ENCODE data around the gene PCTP.
A peak's percentile ranks its signal among the peaks of the same experiment; 100 is the strongest.

PCTP gene

DNA sequence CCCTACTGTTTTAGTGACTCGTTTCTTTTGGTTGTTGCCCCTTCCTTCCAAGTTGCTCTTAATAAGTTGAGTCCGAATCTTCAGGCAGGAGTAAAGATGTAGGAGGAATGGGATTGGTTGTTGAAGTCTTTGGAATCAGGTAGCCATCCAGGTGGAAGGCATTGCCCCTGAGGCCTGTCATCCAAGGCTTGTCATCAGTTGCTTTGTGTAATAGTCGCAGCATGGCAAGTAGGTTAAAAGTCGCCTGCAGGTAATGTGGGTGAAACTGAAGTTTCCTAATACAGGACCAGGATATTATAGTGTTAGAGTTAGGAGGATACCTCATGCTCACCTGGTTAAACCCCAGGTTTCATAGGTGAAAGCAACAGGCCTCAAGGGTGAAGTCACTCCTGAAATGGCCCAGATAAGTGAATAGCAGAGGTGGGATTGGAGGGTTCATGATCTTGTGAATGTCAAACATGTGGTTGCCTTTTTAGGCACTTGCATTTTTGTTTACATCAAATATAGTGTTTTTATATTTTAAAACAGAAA, 934 bp downstream of the PCTP start:
- peak overlapping the region; percentile 69 for H3K4me3 ChIP-seq (ENCODE audit: low read depth, low read length)

DNA sequence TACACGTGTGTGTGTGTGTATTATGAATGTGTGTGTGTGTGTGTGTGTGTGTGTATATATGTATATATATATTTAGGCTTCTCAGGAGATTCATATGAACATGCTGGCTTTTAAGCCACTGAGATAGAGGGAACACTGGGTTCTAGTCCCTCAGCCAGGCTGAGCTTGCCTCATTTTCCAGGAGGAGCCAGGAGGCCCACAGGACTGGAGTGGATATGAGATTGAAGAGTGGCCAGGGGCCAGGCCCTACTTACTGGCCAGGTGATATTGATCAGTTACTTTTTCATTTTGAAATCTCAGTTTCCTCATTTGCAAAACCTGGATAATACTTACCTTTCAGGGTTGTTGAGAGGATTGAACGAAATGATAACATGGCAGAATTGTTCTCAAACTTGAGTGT, 5.8 kb downstream of the PCTP start:
- H3K4me3 ChIP-seq (ENCODE audit: low read depth, low read length), result no peak overlapping the region

DNA sequence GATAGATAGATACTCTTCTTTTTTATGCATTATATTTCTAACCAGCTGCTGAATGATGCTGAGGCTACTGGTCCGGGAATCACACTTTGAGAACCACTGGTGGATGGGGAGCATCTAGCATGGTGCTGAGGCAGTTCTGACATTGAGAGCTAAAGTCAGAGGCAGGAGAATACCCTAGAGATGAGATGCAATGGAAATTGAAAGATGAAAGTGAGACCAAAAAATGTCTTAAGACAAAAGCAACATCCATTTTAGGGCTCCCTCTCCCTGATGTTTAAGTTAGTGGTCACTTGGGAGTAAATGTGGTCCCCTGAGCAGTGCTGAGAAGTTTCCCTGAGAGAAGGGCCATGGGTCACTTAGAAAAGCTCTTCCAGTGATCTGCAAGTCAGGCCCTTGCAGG, 6.8 kb downstream of the PCTP start:
- no peak overlapping the region for H3K4me3 ChIP-seq (ENCODE audit: low read depth, low read length)

DNA sequence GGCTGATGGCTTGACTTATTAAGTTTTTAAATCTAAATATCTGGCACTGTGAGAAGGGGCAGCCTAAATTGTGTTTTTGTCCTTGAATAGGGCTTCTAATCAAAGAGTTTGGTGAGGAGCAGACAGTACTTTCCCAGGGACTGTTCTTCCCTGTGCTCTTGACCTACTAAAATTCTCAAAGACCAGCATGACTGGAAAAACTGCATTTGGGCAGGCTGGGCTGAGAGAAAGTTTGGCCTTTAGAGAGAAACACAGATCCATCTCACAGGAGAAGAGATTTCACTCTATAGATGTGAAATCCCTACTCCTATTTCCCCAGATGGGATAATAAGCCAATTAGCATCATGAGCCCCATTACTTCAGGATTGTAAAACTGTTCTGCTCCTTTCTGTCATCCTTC, 7.3 kb downstream of the PCTP start:
- no peak overlapping the region for H3K4me3 ChIP-seq (ENCODE audit: low read depth, low read length)

DNA sequence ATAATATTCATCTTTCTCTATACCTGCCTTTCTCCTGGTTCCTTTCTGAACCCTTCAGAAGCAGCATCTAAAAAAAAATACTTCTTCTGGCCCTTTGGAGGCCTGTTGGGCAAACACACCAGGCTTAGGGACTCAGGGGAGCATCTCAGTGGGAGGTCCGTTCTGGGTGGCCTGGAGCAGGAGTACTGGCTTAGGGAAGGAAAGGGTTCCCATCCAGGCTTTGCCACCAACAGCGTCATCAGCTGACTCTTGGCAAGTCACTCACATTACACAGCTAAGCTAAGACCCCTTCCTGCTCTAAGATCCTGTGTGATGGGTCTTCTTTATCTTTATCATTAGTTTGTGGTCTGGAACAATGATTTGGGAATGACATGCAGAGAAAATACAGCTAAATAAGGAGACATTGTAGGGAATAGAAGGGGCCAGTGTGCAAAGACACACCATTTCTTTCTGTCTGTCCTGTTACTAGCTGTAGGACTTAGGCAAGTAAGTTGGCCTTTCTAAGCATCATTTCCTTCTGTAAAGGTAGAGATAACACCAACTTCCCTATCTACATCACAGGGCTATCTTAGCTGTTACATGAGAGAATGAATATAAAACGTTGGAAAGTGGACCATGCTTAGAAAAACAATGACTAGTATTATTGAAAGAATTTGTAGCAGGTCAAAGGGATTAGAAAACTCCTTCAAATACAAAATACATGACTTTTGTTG, 9.9 kb downstream of the PCTP start:
- H3K4me3 ChIP-seq (ENCODE audit: low read depth, low read length), result no peak overlapping the region

DNA sequence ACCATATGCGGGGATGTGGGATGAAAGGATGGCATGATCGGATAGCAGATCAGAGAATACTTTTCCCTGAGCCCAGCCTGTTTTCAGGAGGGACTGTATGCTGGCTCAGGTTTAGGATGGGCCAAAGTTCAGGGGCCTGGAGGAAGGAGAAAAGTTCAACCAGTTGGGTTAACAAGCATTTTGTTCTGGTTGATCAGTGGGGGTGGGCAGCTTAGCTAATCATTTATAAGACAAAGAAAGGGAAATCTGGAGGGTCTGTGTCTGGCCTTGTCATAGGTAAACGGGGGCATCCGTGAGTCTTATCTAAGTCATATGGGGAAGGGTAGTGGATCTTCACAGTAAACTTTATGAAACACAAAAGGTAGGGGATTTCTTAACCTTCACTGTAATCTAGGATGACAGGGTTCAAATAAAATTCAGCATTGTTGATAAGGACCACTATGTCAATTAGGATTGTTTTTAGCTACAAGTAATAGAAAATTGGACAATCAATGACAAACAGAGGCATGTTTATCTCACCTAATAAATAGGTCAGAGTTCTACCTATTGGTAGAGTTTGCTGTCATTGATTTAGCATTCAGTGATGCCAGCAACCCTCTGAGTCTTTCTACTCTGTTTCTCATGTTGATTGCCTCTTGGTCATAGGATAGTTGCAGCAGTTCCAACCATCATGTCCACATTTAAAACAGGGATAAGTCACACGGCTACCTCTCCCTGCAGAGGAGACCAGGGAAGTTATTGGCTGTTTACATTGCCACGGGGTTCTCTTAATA, 11.4 kb downstream of the PCTP start:
- no peak overlapping the region for H3K4me3 ChIP-seq (ENCODE audit: low read depth, low read length)

DNA sequence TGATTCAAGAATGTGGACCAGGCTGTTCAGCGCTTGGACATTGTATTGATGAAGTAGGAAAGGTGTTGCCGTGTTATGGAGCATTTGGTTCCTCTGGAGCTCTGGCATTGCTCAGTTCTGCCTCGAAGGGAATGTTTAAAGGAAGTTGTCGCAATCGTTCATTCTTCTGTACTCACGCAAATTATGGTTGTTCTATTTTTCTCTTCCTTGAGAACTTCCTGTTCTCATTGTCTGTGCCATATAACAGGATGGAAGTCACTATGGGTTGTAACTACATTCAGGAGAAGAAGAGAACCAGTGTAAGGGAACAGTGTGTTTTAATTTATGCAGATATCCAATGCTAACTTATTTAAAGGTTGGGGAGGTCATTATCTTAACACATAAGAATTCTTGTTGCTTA, 13.0 kb downstream of the PCTP start:
- no peak overlapping the region for H3K4me3 ChIP-seq (ENCODE audit: low read depth, low read length)

DNA sequence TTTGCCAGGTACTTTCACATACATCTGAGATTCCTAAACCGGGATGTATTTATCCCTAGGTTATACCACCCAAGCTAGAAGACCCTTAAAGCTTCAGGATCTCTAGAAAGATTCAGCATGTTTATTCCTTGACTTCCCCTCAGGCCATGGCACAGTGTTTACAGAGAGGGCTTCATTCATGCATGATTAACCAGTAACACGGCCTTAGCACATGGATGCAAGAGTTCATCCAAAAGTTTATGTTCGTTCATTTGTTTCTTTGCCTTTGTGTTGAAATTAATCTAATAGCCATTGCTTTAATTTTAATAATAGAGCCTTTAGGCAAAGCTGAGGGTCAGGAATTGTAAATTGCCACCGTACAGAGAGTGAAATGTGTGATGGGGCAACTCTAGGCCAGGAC, 13.8 kb downstream of the PCTP start:
- H3K4me3 ChIP-seq (ENCODE audit: low read depth, low read length), result no peak overlapping the region

DNA sequence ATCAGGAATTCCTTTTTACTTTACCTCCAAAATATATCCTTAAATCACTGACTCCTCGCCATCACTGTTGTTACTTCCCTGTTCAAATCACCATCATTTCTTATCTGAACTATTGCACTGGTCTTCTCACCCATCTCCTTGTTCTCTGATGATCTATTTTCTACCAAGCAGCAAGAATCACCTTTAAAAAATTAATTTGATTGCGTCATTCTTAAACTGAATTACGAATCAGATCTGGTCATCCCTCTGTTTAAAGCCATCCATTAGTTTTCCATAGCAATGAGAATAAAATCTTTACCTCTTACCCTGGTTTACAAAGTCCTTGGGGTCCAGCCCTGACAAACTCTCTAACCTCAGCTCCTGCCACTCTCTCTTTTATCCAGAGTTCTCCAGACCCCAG, 14.6 kb downstream of the PCTP start:
- H3K4me3 ChIP-seq (ENCODE audit: low read depth, low read length), result no peak overlapping the region

DNA sequence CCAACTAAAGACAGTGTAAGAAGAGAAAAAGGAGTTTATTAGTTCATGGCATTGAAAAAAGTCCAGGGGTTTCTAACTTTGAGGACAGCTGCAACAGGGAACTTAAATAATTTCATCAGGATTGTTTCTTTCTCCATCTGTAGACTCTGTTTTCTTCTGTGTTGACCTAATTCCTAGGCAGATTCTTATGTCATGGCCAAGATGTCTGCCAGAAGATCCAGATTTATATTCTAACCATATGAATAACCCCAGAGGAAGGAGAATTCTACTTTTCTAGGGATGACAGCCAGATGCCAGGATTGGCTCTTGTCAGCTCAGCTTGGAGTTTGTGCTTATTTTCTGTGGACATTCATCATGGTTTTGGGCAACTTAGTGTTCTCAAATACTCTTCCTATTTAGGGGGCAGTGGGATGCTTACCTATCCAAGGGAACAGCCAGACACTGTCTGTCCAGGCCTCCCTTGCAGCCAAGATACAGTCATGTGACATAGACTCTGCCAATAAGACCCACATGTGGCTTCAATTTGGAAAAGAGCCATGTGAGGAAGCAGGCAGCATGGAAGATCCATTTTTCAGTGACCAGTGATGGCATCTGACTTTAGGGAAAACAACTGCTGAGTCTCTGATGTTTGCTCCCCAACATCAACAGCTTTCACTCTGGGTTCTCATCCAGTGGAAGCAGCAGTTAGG, 18.2 kb downstream of the PCTP start:
- H3K4me3 ChIP-seq (ENCODE audit: low read depth, low read length), result no peak overlapping the region

DNA sequence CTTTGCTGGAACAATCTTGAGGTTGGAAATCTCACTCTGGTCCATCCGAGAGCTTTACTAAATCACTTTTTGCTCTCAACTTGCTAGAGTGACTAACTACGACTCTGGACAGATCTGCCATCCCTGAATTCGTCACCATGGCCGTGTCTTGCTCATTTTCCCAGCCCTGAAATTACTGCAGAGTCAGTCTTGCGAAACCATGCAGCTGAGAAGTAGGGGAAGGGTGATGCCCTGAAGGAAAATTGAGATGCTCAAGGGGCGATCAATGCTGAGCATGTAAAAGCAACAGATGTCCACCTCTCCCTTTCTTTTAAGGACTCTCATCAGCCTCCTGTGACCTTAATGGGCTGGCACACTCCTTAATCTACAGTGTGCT, 18.8 kb downstream of the PCTP start:
- H3K4me3 ChIP-seq (ENCODE audit: low read depth, low read length), result no peak overlapping the region

DNA sequence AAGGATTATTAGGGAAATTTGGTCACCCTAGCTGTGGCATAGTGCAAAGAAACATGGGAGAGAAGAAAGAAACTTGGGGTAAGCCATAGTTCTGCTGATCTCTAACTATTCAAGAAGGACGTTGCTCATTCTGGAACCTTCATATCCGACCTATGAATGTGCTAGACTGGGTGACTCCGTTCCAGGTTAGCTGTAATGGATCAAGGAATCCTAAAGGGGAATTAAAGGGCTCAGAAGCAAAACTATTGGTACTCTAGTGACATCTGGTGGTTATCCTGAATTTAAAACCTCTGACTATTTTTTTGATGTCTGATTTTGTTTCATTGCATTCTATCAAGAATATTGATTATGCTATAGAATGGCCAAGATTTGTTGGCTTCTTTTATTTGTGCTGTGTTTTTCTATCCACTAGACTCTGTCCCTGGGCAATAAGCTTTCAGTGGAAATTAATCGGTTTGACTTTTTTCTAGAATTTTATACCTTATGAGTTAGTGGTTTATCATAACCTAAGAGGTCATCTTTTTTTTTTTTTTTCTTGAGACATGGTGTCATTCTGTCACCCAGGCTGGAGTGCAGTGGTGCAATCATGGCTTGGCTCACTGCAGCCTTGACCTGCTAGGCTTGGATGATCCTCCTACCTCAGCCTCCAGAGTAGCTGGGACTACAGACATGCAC, 19.5 kb downstream of the PCTP start:
- no peak overlapping the region for H3K4me3 ChIP-seq (ENCODE audit: low read depth, low read length)

DNA sequence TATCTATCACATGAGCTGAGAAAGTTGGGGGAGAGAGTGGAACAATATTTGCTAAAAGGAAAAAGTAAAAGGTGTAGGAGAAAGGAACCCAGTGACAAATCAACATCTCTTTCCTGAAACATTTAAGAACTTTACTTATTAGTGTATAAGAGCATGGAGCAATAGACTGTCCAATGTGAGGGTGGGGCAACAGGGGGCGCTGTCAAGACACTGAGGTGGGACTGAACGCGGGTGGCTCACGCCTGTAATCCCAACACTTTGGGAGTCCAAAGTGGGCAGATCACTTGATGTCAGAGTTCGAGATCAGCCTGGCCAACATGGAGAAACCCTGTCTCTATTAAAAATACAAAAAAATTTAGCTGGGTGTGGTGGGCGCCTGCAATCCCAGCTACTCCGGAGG, 21.2 kb downstream of the PCTP start:
- no peak overlapping the region for H3K4me3 ChIP-seq (ENCODE audit: low read depth, low read length)

DNA sequence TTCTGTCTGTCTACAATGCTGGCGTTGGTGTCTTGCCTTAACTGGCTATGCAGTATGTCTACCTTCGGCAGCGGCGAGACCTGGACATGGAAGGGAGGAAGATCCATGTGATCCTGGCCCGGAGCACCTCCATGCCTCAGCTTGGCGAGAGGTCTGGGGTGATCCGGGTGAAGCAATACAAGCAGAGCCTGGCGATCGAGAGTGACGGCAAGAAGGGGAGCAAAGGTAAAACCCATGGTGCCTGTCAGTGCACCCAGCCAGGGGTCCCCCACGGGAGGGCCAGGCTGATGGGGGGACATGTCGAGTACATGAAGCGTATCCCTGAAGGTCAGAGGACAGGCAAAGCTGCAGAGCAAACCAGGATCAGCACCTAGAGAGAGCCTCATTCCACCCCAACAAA, 22.8 kb downstream of the PCTP start:
- H3K4me3 ChIP-seq (ENCODE audit: low read depth, low read length), result no peak overlapping the region

DNA sequence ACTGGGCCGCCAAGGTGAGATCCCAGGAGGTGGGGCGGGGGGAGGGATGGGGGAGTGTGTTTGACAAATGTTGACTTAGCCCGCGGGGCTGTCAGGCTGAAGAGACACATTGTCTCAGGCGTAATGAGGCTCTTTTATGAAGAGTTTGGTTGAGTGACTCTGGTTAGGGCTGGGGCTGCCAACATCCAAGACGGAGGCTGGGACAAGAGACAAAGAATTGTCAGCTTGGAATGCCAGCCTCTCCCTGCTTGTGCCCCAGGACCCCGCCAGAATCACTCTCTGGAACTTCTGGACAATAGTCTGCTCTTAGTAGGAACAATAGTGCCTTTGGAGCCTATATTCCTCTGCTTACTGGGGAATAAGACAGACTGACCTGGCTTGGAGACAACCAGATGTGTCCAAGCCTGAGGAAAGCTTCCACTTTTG, 24.0 kb downstream of the PCTP start:
- no peak overlapping the region for H3K4me3 ChIP-seq (ENCODE audit: low read depth, low read length)

DNA sequence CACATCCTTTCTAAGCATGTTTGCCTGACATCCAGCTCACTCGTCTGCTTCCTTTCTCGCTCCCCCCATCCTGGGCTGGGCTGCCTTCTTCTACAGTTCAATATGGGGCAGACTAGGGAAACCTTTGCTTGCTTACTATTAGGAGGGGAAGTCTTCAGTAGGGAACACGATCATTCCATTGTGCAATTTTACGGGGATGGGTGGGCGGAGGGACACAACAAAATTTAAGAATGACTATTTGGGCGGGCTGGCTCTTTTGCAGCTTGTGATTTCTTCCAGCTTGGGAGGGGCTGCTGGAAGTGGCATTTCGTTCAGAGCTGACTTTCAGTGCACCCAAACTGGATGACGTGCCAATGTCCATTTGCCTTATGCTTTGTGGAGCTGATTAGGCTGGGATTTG, 25.4 kb downstream of the PCTP start:
- no peak overlapping the region for H3K4me3 ChIP-seq (ENCODE audit: low read depth, low read length)

DNA sequence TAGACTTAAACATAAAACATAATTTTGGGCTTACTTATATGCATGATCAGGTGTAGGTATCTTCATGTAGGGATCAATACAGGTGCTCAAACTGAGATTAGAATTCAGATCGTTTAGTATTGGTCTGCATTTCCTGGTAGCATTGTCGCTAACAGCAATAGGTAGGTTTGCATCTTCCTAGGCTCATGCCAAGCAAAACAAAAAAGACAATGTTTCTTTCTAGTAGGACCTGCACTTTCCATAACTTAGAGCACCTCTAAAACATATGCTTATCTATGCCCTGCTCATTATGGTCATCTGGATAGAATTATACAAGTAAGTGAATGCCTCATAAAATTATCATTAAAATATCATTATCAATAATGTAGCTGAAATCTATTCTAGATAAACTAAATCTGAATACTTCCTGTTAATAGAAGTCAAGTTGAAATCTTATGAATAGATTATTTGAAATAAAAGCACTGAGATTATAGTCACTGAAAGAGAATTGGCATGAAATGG, 26.7 kb downstream of the PCTP start:
- no peak overlapping the region for H3K4me3 ChIP-seq (ENCODE audit: low read depth, low read length)

DNA sequence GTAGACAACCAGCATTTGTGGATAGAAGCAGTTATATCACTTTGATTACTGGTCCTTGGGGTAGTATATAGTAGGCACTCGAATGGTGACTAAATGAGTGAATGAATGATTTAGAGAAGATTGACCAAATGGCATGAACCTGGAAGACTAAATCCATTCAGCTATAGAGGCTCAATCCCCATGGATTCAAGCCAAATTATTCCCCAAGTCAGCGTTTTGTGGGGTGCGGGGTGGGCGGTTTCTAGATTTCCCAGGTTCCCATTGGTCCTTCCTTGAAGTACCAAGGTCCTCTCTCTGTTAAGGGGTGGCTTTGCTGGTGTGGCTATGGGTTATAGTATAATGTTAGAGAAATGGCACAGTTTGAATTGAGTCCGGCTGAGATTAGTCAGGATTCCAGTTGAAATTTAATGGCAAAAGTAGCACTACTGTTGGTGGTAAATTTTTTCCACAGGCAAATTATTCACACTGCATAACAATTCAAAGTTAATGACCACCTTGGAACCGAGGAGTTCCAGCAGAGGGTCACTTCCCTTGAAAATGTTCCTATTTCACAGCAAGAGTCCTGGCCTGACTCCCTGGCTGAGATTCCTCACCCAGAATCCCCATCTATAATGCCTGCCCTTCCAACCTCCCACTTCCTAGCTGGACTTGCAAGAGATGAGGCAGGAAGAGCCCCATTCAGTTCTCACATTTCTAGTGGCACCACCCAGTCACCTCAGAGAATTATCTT, 27.7 kb downstream of the PCTP start:
- H3K4me3 ChIP-seq (ENCODE audit: low read depth, low read length), result no peak overlapping the region

DNA sequence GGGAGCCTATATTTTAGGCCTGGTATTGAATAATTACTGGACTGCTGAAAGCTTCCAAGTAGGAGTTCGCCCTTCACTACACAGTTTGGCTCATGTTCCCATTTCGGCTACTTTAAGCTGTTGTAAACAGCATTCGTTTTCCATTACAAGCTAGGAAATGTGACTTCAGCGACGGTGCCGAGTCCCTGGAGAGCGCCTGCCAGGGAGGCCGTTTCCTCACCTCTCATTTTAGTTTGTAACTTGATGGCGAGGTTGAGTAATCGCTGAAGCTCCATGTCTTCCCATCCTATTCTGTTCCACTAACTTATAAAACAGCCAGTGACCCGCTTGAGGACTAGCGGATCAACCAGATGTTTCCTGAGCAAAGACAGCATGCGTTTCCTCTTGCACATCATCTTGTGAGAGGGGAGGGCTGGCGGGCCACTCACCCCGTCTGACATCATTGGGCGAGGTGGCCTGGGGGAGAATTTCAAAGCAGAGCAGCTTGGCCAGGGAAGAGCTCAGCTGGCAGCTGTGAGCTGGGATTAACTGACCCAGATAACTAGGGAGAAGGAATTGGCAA, 32.9 kb downstream of the PCTP start:
- H3K4me3 ChIP-seq (ENCODE audit: low read depth, low read length), result no peak overlapping the region

DNA sequence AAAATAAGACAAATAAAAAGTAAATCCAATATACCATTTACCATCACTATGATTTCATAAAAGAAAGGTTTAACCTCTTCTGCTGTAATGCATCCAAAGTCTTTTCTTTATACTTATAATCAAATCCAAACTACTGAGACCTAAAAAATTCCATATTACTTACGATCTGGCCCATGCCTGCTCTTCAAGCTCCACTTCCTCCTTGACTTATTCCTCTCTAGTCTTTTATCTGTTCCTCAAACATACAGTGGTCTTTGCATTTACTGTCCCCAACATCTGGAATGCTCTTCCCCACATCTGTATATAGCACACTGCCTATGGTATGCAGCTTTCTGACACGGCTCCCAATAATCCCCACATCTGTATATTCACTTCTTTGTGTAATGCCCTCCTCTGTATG, 33.8 kb downstream of the PCTP start:
- no peak overlapping the region for H3K4me3 ChIP-seq (ENCODE audit: low read depth, low read length)

All from iPS-11a (cell line).